Loucy (cell line): Measurements from ENCODE around the gene KIRREL3.

ENCODE experiments used
- H2AFZ ChIP-seq: fragments of 200-600 bp; sonication (generic); 2 replicates; pipeline ENCODE4 v1.6.0; 2016; ENCODE audit warnings: antibody characterized with exemption, mild to moderate bottlenecking, low read length, moderate library complexity
- H3F3A ChIP-seq: fragments of 200-600 bp; 2 replicates; pipeline ENCODE4 v1.6.0; 2016; ENCODE audit warnings: antibody characterized with exemption, low read depth, mild to moderate bottlenecking
- H3K27me3 ChIP-seq: fragments of 200-600 bp; sonication (generic); 2 replicates; pipeline ENCODE4 v1.6.1; 2014; ENCODE audit warnings: low read length, mild to moderate bottlenecking; ENCODE audit not compliant: insufficient read depth, poor library complexity, severe bottlenecking
- H3K36me3 ChIP-seq: fragments of 200-600 bp; sonication (generic); 2 replicates; pipeline ENCODE4 v1.6.1; 2016; ENCODE audit warnings: low read length; ENCODE audit not compliant: insufficient read depth
- H3K4me1 ChIP-seq: fragments of 200-600 bp; sonication (generic); 2 replicates; pipeline ENCODE4 v1.5.1; 2014; ENCODE audit warnings: low read length, mild to moderate bottlenecking; ENCODE audit not compliant: insufficient read depth, poor library complexity, severe bottlenecking
- H3K4me2 ChIP-seq: fragments of 200-600 bp; sonication (generic); 2 replicates; pipeline ENCODE4 v1.6.0; 2014; ENCODE audit warnings: antibody characterized with exemption, low read length, low read depth, mild to moderate bottlenecking; ENCODE audit not compliant: poor library complexity, severe bottlenecking
- H3K4me3 ChIP-seq: fragments of 200-600 bp; sonication (generic); 2 replicates; pipeline ENCODE4 v1.5.1; 2014; ENCODE audit warnings: low read length, mild to moderate bottlenecking, mixed read lengths; ENCODE audit not compliant: poor library complexity, severe bottlenecking
- H3K79me2 ChIP-seq: fragments of 200-600 bp; sonication (generic); 2 replicates; pipeline ENCODE4 v1.6.1; 2014; ENCODE audit warnings: low read length; ENCODE audit not compliant: insufficient read depth
- H3K9ac ChIP-seq: fragments of 200-600 bp; sonication (generic); 2 replicates; pipeline ENCODE4 v1.6.0; 2014; ENCODE audit warnings: mild to moderate bottlenecking, low read depth, low read length, moderate library complexity; ENCODE audit not compliant: poor library complexity, severe bottlenecking
- H3K9me2 ChIP-seq: fragments of 200-600 bp; sonication (generic); replicated peaks from 2 replicates; pipeline ENCODE4 v1.6.1; 2016; ENCODE audit warnings: low read depth, low read length, mixed read lengths
- H3K9me3 ChIP-seq: fragments of 200-600 bp; sonication (generic); 2 replicates; pipeline ENCODE4 v1.6.1; 2014; ENCODE audit warnings: mild to moderate bottlenecking, antibody characterized with exemption, low read length, low read depth; ENCODE audit not compliant: insufficient read depth
- H4K20me1 ChIP-seq: fragments of 200-600 bp; sonication (generic); 2 replicates; pipeline ENCODE4 v1.6.0; 2014; ENCODE audit warnings: antibody characterized with exemption, low read length, mild to moderate bottlenecking; ENCODE audit not compliant: insufficient read depth, poor library complexity, severe bottlenecking
- EZH2phosphoT487 ChIP-seq: fragments of 200-600 bp; IDR thresholded peaks from 2 replicates; pipeline ENCODE4 v1.6.1; 2018; ENCODE audit warnings: antibody characterized with exemption, mild to moderate bottlenecking, moderate library complexity, borderline replicate concordance
- TF ChIP-seq, protein P1 (sequence below): fragments of 200-600 bp; sonication (generic); conservative IDR thresholded peaks from 2 replicates; pipeline ENCODE4 v1.5.1; 2014; ENCODE audit warnings: mild to moderate bottlenecking, antibody characterized with exemption, low read length

Gene KIRREL3

DNA sequence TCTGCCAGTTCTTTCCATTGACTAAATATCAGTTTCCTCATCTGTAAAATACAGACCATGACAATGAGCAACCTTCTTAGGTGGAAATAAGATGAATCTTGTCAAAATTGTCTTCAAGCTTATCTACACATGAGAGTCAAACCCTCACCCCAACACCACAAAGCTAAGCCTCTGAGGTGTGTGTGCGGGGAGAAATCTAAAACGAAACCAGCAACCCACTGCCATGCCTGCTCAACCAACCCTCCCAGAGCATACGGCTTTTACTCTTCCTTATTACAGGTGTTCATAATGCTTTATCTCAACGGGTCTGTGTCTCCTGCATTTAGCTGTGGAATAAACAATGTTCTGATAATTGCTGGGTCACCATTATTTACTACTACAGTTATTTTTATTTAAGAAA, 235.4 kb downstream of the KIRREL3 start:
- H3K27me3 ChIP-seq, result no peaks in the 10 kb centered on the region
- no peak overlapping the region for H3K4me2 ChIP-seq
- no peak overlapping the region for H3K4me3 ChIP-seq
- H3K36me3 ChIP-seq, result no peaks in the 10 kb centered on the region
- H3K9ac ChIP-seq, result no peak overlapping the region
- no peaks in the 10 kb centered on the region for H4K20me1 ChIP-seq
- H2AFZ ChIP-seq, result no peak overlapping the region
- TF ChIP-seq EZH2phosphoT487, result no peak
- TF ChIP-seq, protein P1, sequence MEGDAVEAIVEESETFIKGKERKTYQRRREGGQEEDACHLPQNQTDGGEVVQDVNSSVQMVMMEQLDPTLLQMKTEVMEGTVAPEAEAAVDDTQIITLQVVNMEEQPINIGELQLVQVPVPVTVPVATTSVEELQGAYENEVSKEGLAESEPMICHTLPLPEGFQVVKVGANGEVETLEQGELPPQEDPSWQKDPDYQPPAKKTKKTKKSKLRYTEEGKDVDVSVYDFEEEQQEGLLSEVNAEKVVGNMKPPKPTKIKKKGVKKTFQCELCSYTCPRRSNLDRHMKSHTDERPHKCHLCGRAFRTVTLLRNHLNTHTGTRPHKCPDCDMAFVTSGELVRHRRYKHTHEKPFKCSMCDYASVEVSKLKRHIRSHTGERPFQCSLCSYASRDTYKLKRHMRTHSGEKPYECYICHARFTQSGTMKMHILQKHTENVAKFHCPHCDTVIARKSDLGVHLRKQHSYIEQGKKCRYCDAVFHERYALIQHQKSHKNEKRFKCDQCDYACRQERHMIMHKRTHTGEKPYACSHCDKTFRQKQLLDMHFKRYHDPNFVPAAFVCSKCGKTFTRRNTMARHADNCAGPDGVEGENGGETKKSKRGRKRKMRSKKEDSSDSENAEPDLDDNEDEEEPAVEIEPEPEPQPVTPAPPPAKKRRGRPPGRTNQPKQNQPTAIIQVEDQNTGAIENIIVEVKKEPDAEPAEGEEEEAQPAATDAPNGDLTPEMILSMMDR, result no peak
- H3K9me2 ChIP-seq, result no peaks in the 10 kb centered on the region
- H3F3A ChIP-seq, result no peaks in the 10 kb centered on the region
- H3K9me3 ChIP-seq, result no peaks in the 10 kb centered on the region
- no peaks in the 10 kb centered on the region for H3K4me1 ChIP-seq
- H3K79me2 ChIP-seq, result no peaks in the 10 kb centered on the region

DNA sequence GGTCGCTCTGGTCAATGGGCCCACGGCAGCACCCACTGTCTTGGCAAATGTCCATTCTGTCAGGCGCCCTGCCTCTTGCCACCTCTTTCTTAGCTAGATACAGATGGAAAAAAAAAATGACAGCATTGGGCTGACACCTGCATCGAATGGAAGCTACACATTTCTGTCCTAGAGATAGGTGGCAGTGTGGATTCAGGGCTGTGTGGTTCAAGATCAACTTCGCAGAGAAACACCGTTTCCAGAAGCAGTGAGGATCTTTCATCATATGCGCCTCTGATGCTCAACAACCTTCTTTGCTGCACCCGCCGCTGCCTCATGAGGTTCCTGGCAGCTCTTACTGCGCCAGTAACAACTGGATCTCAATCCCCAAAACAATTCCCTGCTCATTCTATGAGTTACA, 236.3 kb downstream of the KIRREL3 start:
- no peak overlapping the region for H2AFZ ChIP-seq
- H3K9me3 ChIP-seq, result no peaks in the 10 kb centered on the region
- H3K4me1 ChIP-seq, result no peaks in the 10 kb centered on the region
- H3K4me2 ChIP-seq, result no peak overlapping the region
- no peaks in the 10 kb centered on the region for H3K79me2 ChIP-seq
- no peaks in the 10 kb centered on the region for H3K27me3 ChIP-seq
- no peaks in the 10 kb centered on the region for H3K9me2 ChIP-seq
- no peaks in the 10 kb centered on the region for H4K20me1 ChIP-seq
- no peaks in the 10 kb centered on the region for H3F3A ChIP-seq
- no peaks in the 10 kb centered on the region for H3K36me3 ChIP-seq
- no peak overlapping the region for H3K9ac ChIP-seq
- H3K4me3 ChIP-seq, result no peak overlapping the region
- no peak for TF ChIP-seq EZH2phosphoT487
- TF ChIP-seq, protein P1, result peak; percentile 27

DNA sequence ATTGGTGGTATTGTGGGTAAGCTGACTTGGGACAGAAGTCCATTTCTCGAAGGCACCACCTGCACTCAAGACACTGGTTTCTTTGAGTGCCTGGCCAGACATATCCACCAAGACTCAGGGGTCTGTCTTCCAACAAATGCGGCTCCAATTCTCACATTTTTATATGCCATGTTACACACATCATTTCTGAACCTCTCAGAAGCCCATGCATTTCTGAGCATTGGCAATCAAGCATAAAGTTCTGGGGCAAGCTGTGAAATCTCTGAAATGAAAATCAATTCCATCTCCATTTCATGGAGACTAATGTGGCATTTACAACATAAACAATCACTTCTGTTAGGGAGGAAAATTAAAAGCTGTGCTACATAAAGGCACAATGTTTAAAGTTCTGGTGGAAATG, 243.7 kb downstream of the KIRREL3 start:
- H3K9me2 ChIP-seq, result no peaks in the 10 kb centered on the region
- no peak overlapping the region for H3K4me3 ChIP-seq
- H3K36me3 ChIP-seq, result no peaks in the 10 kb centered on the region
- H3F3A ChIP-seq, result no peaks in the 10 kb centered on the region
- H2AFZ ChIP-seq, result no peak overlapping the region
- H3K27me3 ChIP-seq, result no peaks in the 10 kb centered on the region
- H3K4me2 ChIP-seq, result no peak overlapping the region
- no peaks in the 10 kb centered on the region for H3K9me3 ChIP-seq
- H3K79me2 ChIP-seq, result no peaks in the 10 kb centered on the region
- H3K4me1 ChIP-seq, result no peaks in the 10 kb centered on the region
- H4K20me1 ChIP-seq, result no peaks in the 10 kb centered on the region
- H3K9ac ChIP-seq, result no peak overlapping the region
- TF ChIP-seq, protein P1, result no peak
- no peak for TF ChIP-seq EZH2phosphoT487
